Endodermal cell (in vitro differentiated cells): ENCODE results near the gene ZNF655. TPM values are rescaled to one million over a fixed set of nuclear protein-coding genes. Genes with fewer than 3 reads are reported as not detected.

Source experiments
- DNase-seq: peaks from one replicate; pipeline ENCODE4 v3.0.0-alpha.2; 2017
- H3K27ac ChIP-seq: 2 replicates; pipeline ENCODE4 v1.5.1; 2013; ENCODE audit warnings: mild to moderate bottlenecking, low read depth, low read length, moderate library complexity
- H3K27me3 ChIP-seq: 2 replicates; pipeline ENCODE4 v1.6.1; 2013; ENCODE audit warnings: mild to moderate bottlenecking, low read length, moderate library complexity; ENCODE audit not compliant: insufficient read depth, control insufficient read depth, poor library complexity, severe bottlenecking
- H3K36me3 ChIP-seq: 2 replicates; pipeline ENCODE4 v1.7.0; 2013; ENCODE audit warnings: mild to moderate bottlenecking, low read length, moderate library complexity; ENCODE audit not compliant: control insufficient read depth, insufficient read depth
- H3K4me1 ChIP-seq: one replicate; pipeline ENCODE4 v1.7.0; 2013; ENCODE audit warnings: low read length; ENCODE audit not compliant: control insufficient read depth, insufficient read depth
- H3K4me3 ChIP-seq: 2 replicates; pipeline ENCODE4 v1.5.1; 2013; ENCODE audit warnings: mild to moderate bottlenecking, low read length, moderate library complexity
- H3K9ac ChIP-seq: 2 replicates; pipeline ENCODE4 v1.6.1; 2013; ENCODE audit warnings: mild to moderate bottlenecking, low read length, moderate library complexity; ENCODE audit not compliant: poor library complexity, severe bottlenecking; ENCODE audit errors: extremely low read depth
- H3K9me3 ChIP-seq: 2 replicates; pipeline ENCODE4 v1.6.1; 2013; ENCODE audit warnings: mild to moderate bottlenecking, low read length, moderate library complexity; ENCODE audit not compliant: control insufficient read depth
- H3K27ac Mint-ChIP-seq: 2 replicates; pipeline ENCODE4 v1.8.0; 2020; ENCODE audit warnings: mixed read lengths
- H3K27me3 Mint-ChIP-seq: 2 replicates; pipeline ENCODE4 v1.8.0; 2021; ENCODE audit warnings: mild to moderate bottlenecking, mixed read lengths; ENCODE audit not compliant: insufficient read depth
- H3K36me3 Mint-ChIP-seq: 2 replicates; pipeline ENCODE4 v1.8.0; 2020; ENCODE audit warnings: low read depth, mixed read lengths
- H3K4me1 Mint-ChIP-seq: 2 replicates; pipeline ENCODE4 v1.8.0; 2020; ENCODE audit warnings: mixed read lengths
- H3K4me3 Mint-ChIP-seq: 2 replicates; pipeline ENCODE4 v1.8.0; 2020; ENCODE audit warnings: mild to moderate bottlenecking, moderate library complexity, mixed read lengths
- H3K9me3 Mint-ChIP-seq: 2 replicates; pipeline ENCODE4 v1.8.0; 2020; ENCODE audit warnings: mild to moderate bottlenecking, mixed read lengths
- WGBS, 2 experiments: methylation state at CpG; one replicate each; pipeline versions ENCODE4 v1.1.5 to v1.1.7; 2013; ENCODE audit warnings: missing lambda C conversion rate in 2 of 2, mixed read lengths in 1 of 2; ENCODE audit not compliant: insufficient coverage in 1 of 2, insufficient read length in 1 of 2; 5-methylcytosine and 5-hydroxymethylcytosine counted together
- total RNA-seq, 2 donors: library from RNA; stranded (reverse); fragmentation: NEBNext Ultra II Directional in 1 of 2; extraction: Animal tissue kit (Norgen Biotek cat#: 25700) in 1 of 2; gene quantifications; 2 replicates in 1 of 2; 3 replicates in 1 of 2; pipeline ENCODE4 v1.2.1, GENCODE V29; 2021
- TF ChIP-seq, protein P1 (sequence below): fragments of 200-600 bp; sonication (generic); conservative IDR thresholded peaks from 2 replicates; pipeline ENCODE4 v1.5.0; 2021; ENCODE audit warnings: antibody characterized with exemption, mild to moderate bottlenecking

Gene ZNF655
- total RNA-seq, 2 donors from 2014 or later, result 57.0 to 58.2 TPM

DNA sequence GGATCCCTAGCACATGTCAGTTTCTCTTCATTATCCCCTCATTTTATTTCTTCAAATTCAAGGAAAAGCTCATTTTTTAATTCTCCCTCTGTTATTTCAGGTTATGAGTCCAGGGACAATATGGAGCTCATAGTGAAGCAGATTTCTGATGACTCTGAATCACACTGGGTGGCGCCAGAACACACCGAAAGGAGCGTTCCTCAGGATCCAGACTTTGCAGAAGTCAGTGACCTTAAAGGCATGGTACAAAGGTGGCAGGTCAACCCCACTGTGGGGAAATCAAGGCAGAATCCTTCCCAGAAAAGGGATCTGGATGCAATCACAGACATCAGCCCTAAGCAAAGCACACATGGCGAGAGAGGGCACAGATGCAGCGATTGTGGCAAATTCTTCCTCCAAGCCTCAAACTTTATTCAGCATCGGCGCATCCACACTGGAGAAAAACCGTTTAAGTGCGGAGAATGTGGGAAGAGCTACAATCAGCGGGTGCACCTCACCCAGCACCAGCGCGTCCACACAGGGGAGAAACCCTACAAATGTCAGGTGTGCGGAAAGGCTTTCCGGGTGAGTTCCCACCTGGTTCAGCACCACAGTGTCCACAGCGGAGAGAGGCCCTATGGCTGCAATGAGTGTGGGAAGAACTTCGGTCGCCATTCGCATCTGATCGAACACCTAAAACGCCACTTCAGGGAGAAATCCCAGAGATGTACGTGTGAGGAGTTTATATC lies 32.6 kb upstream of the ZNF655 start:
- no peak overlapping the region for H3K4me3 Mint-ChIP-seq
- no peaks in the 10 kb centered on the region for H3K4me1 Mint-ChIP-seq
- no peak overlapping the region for H3K27ac Mint-ChIP-seq
- Histone ChIP-seq H3K27me3 (no peaks in the 10 kb centered on the region), H3K9ac (no peak overlapping the region), H3K4me3 (no peak overlapping the region), H3K36me3 (peaks cover 71% of the 10 kb centered on the region), H3K9me3 (peaks cover 28% of the 10 kb centered on the region), H3K4me1 (no peaks in the 10 kb centered on the region), H3K27ac (no peak overlapping the region)
- TF ChIP-seq, protein P1, sequence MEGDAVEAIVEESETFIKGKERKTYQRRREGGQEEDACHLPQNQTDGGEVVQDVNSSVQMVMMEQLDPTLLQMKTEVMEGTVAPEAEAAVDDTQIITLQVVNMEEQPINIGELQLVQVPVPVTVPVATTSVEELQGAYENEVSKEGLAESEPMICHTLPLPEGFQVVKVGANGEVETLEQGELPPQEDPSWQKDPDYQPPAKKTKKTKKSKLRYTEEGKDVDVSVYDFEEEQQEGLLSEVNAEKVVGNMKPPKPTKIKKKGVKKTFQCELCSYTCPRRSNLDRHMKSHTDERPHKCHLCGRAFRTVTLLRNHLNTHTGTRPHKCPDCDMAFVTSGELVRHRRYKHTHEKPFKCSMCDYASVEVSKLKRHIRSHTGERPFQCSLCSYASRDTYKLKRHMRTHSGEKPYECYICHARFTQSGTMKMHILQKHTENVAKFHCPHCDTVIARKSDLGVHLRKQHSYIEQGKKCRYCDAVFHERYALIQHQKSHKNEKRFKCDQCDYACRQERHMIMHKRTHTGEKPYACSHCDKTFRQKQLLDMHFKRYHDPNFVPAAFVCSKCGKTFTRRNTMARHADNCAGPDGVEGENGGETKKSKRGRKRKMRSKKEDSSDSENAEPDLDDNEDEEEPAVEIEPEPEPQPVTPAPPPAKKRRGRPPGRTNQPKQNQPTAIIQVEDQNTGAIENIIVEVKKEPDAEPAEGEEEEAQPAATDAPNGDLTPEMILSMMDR, result peak; percentile 70
- peaks cover 76% of the 10 kb centered on the region for H3K36me3 Mint-ChIP-seq
- H3K27me3 Mint-ChIP-seq, result no peaks in the 10 kb centered on the region
- 95% methylated on average over 21 of the region's 21 CpGs for WGBS, 2 experiments
- peak; percentile 61 for DNase-seq
- peaks cover 39% of the 10 kb centered on the region for H3K9me3 Mint-ChIP-seq

DNA sequence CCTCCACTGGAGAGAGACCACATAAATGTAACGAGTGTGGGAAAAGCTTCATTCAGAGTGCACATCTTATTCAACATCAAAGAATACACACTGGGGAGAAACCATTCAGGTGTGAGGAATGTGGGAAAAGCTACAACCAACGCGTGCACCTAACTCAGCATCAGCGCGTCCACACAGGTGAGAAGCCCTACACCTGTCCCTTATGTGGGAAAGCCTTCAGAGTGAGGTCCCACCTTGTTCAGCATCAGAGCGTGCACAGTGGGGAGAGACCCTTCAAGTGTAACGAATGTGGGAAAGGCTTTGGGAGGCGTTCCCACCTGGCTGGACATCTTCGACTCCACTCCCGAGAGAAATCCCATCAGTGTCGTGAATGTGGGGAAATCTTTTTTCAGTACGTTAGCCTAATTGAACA lies 27.1 kb upstream of the ZNF655 start:
- H3K4me3 ChIP-seq, result peak overlapping the region; percentile 62
- no peak overlapping the region for H3K27ac Mint-ChIP-seq
- peaks cover 76% of the 10 kb centered on the region for H3K36me3 Mint-ChIP-seq

DNA sequence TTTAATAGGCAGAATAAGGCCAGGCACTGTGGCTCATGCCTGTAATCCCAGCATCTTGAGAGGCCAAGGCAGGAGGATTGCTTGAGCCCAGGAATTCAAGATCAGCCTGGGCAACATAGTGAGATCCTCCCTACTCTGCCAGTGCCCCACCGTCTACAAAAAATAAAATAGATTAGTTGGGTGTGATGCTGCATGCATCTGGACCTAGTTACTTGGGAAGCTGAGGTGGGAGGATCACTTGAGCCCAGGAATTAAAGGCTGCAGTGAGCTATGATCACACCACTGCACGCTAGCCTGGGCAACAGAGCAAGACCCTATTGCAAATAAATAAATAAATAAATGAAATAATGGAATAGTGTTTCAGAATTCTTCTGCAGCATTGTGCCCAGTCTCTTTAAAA lies 22.8 kb upstream of the ZNF655 start:
- no peak overlapping the region for H3K27ac Mint-ChIP-seq
- H3K9me3 ChIP-seq, result peaks cover 39% of the 10 kb centered on the region
- peaks cover 6% of the 10 kb centered on the region for H3K27me3 Mint-ChIP-seq
- no peak overlapping the region for H3K9ac ChIP-seq
- H3K36me3 Mint-ChIP-seq, result peaks cover 38% of the 10 kb centered on the region
- H3K4me1 ChIP-seq, result no peaks in the 10 kb centered on the region
- TF ChIP-seq, protein P1, result no peak
- DNase-seq, result no peak
- H3K9me3 Mint-ChIP-seq, result peaks cover 81% of the 10 kb centered on the region
- no peaks in the 10 kb centered on the region for H3K4me1 Mint-ChIP-seq
- no peak overlapping the region for H3K4me3 Mint-ChIP-seq
- peaks cover 34% of the 10 kb centered on the region for H3K36me3 ChIP-seq
- no peaks in the 10 kb centered on the region for H3K27me3 ChIP-seq
- no peak overlapping the region for H3K4me3 ChIP-seq
- WGBS, 2 experiments, result 90% methylated on average over 2 of the region's 2 CpGs; no CpG with 5 or more reads in 1 of the 2 experiments
- H3K27ac ChIP-seq, result no peak overlapping the region

More for the DNA sequence above, 27.1 kb upstream of the ZNF655 start:
- no peaks in the 10 kb centered on the region for H3K4me1 Mint-ChIP-seq
- H3K36me3 ChIP-seq, result peaks cover 74% of the 10 kb centered on the region
- H3K27me3 Mint-ChIP-seq, result no peaks in the 10 kb centered on the region
- TF ChIP-seq, protein P1, result no peak
- H3K9ac ChIP-seq, result no peak overlapping the region
- no peak overlapping the region for H3K4me3 Mint-ChIP-seq
- H3K9me3 Mint-ChIP-seq, result peaks cover 78% of the 10 kb centered on the region
- H3K27me3 ChIP-seq, result no peaks in the 10 kb centered on the region
- no peaks in the 10 kb centered on the region for H3K4me1 ChIP-seq
- no peak for DNase-seq
- H3K27ac ChIP-seq, result no peak overlapping the region
- WGBS, 2 experiments, result 97% methylated on average over 9 to 12 of the region's 12 CpGs
- peaks cover 61% of the 10 kb centered on the region for H3K9me3 ChIP-seq
